Measurements from ENCODE around the gene NCOR1. TPM values are rescaled to one million over a fixed set of nuclear protein-coding genes. Genes with fewer than 3 reads are reported as not detected.
"Not testable (repeated sequence)": the region's sequence is repeated elsewhere in the genome, so short reads cannot be mapped to it uniquely, and the experiment has no call there.

Gene NCOR1
- polyA plus RNA-seq, 3 donors from 2014 or later: 18.8 to 192 (median 35.0) TPM

GRCh38 chr17:16158714-16159113 is 56.6 kb downstream of the NCOR1 start:
- peaks cover 10 to 25% (median 15%) of the 10 kb centered on the region in 3 donors for H3K36me3 Mint-ChIP-seq
- no peak overlapping the region for H3K4me3 Mint-ChIP-seq
- H3K27me3 Mint-ChIP-seq (ENCODE audit: low read depth in 3 of 3): no peaks in the 10 kb centered on the region
- no peak overlapping the region for H3K27ac Mint-ChIP-seq
- DNase-seq: no peak
- H3K4me1 Mint-ChIP-seq: peaks cover 11 to 26% of the 10 kb centered on the region in 2 donors
- no peaks in the 10 kb centered on the region for H3K9me3 Mint-ChIP-seq

DNA sequence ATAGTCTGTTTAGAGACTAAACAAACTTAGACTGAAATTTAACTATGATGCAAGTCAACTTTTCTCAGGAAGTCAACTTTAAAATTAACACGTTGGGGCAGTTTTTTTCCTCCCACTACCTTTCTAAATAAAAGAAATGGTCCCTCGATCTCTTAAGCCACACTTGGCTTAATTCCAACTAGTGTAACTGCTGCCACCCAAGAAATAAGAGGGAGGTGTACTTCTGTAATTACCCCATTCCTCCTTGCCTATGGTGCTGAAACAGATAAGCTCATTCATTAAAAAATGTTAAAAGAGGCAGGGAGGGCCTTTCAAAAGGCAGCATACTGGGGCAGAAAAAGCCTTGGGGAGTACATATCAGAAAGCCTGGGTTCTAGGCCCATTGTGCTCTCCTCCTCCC is 59.8 kb downstream of the NCOR1 start:
- peak overlapping the region in 3 of 6 donors; percentile 18 to 43 (median 37) for H3K27ac Mint-ChIP-seq
- no peaks in the 10 kb centered on the region for H3K27me3 Mint-ChIP-seq (ENCODE audit: low read depth in 3 of 3)
- H3K36me3 Mint-ChIP-seq: peaks cover 20 to 41% (median 28%) of the 10 kb centered on the region in 3 donors
- H3K9me3 Mint-ChIP-seq: no peaks in the 10 kb centered on the region
- DNase-seq: no peak
- peaks cover 6 to 17% of the 10 kb centered on the region in 2 donors for H3K4me1 Mint-ChIP-seq
- H3K4me3 Mint-ChIP-seq: no peak overlapping the region

GRCh38 chr17:16152326-16152725 is 63.0 kb downstream of the NCOR1 start:
- H3K27me3 Mint-ChIP-seq (ENCODE audit: low read depth in 3 of 3); H3K27ac Mint-ChIP-seq; DNase-seq; H3K9me3 Mint-ChIP-seq; H3K4me3 Mint-ChIP-seq: not testable (repeated sequence)
- Mint-ChIP-seq H3K4me1 (peaks cover 6 to 17% of the 10 kb centered on the region in 2 donors), H3K36me3 (peaks cover 30 to 48% (median 42%) of the 10 kb centered on the region in 3 donors)

- Mint-ChIP-seq H3K4me1 (peaks cover 2 to 10% of the 10 kb centered on the region in 2 donors), H3K4me3 (no peak overlapping the region), H3K27ac (no peak overlapping the region), H3K9me3 (no peaks in the 10 kb centered on the region), H3K36me3 (peaks cover 30 to 53% (median 48%) of the 10 kb centered on the region in 3 donors), H3K27me3 (ENCODE audit: low read depth in 3 of 3) (peaks cover 0 to 4% (median 2%) of the 10 kb centered on the region in 3 donors)
- DNase-seq: no peak
Measured at GRCh38 chr17:16150251-16150856, 65.0 kb downstream of the NCOR1 start.

DNA sequence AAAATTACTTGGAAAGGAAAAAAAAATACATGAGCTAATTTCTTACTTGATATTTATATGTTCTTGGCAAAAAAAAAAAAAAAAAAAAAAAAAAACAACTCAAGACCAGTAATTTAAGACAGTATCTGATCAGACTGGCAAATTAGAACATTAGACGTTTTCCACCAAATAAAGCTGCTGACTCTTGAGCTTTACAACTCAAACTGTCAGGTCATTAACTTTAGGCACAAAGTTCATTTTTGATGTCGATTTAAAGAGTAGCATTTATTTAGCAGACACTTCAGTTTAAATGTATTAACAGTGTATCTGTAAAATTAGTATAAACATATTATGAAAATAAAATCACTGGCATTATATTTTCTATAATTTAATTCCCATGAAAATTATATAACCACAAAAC is 66.7 kb downstream of the NCOR1 start:
- H3K4me1 Mint-ChIP-seq: no peaks in the 10 kb centered on the region
- H3K36me3 Mint-ChIP-seq: peaks cover 23 to 46% (median 41%) of the 10 kb centered on the region in 3 donors

DNA sequence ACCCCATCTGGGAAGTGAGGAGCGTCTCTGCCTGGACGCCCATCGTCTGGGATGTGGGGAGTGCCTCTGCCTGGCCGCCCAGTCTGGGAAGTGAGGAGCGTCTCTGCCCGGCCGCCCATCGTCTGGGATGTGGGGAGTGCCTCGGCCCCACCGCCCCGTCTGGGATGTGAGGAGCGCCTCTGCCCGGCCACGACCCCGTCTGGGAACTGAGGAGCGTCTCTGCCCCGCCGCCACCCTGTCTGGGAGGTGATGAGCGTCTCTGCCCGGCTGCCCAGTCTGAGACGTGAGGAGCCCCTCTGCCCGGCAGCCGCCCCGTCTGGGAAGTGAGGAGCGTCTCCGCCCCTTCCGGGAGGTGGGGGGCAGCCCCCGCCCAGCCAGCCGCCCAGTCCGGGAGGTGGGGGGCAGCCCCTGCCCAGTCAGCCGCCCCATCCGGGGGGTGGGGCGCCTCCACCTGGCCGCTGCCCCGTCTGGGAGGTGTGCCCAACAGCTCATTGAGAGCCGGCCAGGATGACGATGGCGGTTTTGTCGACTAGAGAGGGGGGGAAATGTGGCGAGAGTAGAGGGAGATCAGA is 69.9 kb downstream of the NCOR1 start:
- peaks cover 19 to 32% (median 20%) of the 10 kb centered on the region in 3 donors for H3K36me3 Mint-ChIP-seq
- not testable (repeated sequence) for H3K27me3 Mint-ChIP-seq (ENCODE audit: low read depth in 3 of 3); DNase-seq; H3K9me3 Mint-ChIP-seq; H3K4me1 Mint-ChIP-seq; H3K4me3 Mint-ChIP-seq; H3K27ac Mint-ChIP-seq

More for the DNA sequence above, 66.7 kb downstream of the NCOR1 start:
- peaks cover 0 to 4% (median 2%) of the 10 kb centered on the region in 3 donors for H3K27me3 Mint-ChIP-seq (ENCODE audit: low read depth in 3 of 3)
- no peaks in the 10 kb centered on the region for H3K9me3 Mint-ChIP-seq
- DNase-seq: no peak
- no peak overlapping the region for H3K4me3 Mint-ChIP-seq
- no peak overlapping the region for H3K27ac Mint-ChIP-seq

- no peaks in the 10 kb centered on the region for H3K4me1 Mint-ChIP-seq
- no peak overlapping the region for H3K4me3 Mint-ChIP-seq
- no peaks in the 10 kb centered on the region for H3K27me3 Mint-ChIP-seq (ENCODE audit: low read depth in 3 of 3)
- H3K9me3 Mint-ChIP-seq: no peaks in the 10 kb centered on the region
- H3K27ac Mint-ChIP-seq: peak overlapping the region in 3 of 6 donors; percentile 5 to 70 (median 16)
- no peak for DNase-seq
- peaks cover 10 to 21% (median 11%) of the 10 kb centered on the region in 3 donors for H3K36me3 Mint-ChIP-seq
Measured at GRCh38 chr17:16141685-16142084, 73.6 kb downstream of the NCOR1 start.

GRCh38 chr17:16140854-16141253 is 74.5 kb downstream of the NCOR1 start:
- H3K4me3 Mint-ChIP-seq: no peak overlapping the region
- H3K36me3 Mint-ChIP-seq: peaks cover 6 to 19% (median 11%) of the 10 kb centered on the region in 3 donors
- H3K9me3 Mint-ChIP-seq: no peaks in the 10 kb centered on the region
- DNase-seq: no peak
- no peaks in the 10 kb centered on the region for H3K27me3 Mint-ChIP-seq (ENCODE audit: low read depth in 3 of 3)
- H3K4me1 Mint-ChIP-seq: no peaks in the 10 kb centered on the region
- peak overlapping the region in 4 of 6 donors; percentile 9 to 38 (median 32) for H3K27ac Mint-ChIP-seq

GRCh38 chr17:16135461-16135860 is 79.9 kb downstream of the NCOR1 start:
- Mint-ChIP-seq H3K4me3 (no peak overlapping the region), H3K27ac (peak overlapping the region in 2 of 6 donors; percentile 12 to 53), H3K4me1 (no peaks in the 10 kb centered on the region), H3K36me3 (peaks cover 12 to 20% (median 15%) of the 10 kb centered on the region in 3 donors), H3K27me3 (ENCODE audit: low read depth in 3 of 3) (peaks cover 0 to 1% (median 0%) of the 10 kb centered on the region in 3 donors), H3K9me3 (no peaks in the 10 kb centered on the region)
- DNase-seq: no peak

GRCh38 chr17:16131593-16131992 is 83.7 kb downstream of the NCOR1 start:
- Mint-ChIP-seq H3K9me3 (no peaks in the 10 kb centered on the region), H3K36me3 (peaks cover 6 to 19% (median 16%) of the 10 kb centered on the region in 3 donors), H3K27me3 (ENCODE audit: low read depth in 3 of 3) (peaks cover 0 to 4% (median 1%) of the 10 kb centered on the region in 3 donors), H3K27ac (peak overlapping the region in 2 of 6 donors; percentile 14 to 40), H3K4me3 (no peak overlapping the region), H3K4me1 (peaks cover 0 to 7% of the 10 kb centered on the region in 2 donors)
- DNase-seq: no peak

DNA sequence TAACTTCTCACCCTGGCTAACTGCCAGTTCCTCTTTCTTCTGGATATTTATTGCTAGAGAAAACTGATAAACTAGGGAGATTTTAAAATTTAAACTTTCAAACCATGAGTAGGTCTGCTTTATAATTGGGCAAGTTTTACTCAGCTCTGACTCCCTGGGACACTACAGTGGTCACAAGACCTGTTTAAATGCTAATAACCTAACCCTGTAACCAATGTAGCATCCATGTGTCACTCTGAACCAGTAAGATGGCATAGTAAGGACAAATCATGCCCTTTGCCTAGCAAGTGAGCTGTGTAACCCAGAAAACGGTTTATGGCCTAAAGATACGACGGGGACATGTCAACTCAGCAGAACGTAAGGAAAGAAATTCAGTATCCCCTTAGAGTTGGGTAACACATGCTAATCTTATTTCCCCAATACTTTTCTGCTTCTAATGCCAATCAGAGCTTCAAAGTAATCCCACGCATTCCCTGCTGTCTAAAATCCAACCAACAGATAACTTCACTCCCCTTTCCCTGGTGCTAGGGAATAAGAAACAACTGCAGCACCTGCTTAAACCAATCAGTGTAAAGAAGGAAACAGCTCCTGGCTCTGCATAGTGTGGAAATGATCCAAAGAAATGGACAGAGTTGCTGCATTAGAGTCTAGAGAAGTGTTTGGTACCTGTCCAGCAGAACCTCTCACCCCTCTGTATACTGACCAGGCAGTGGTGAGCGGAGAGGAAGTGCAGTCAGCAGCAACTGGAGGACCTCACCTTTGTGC is 85.7 kb downstream of the NCOR1 start:
- H3K27ac Mint-ChIP-seq: peak overlapping the region in 3 of 6 donors; percentile 22 to 45 (median 22)
- H3K9me3 Mint-ChIP-seq: no peaks in the 10 kb centered on the region
- H3K4me1 Mint-ChIP-seq: peaks cover 0 to 7% of the 10 kb centered on the region in 2 donors
- H3K36me3 Mint-ChIP-seq: peaks cover 0 to 12% (median 9%) of the 10 kb centered on the region in 3 donors
- no peak overlapping the region for H3K4me3 Mint-ChIP-seq
- no peak for DNase-seq
- peaks cover 0 to 4% (median 1%) of the 10 kb centered on the region in 3 donors for H3K27me3 Mint-ChIP-seq (ENCODE audit: low read depth in 3 of 3)

GRCh38 chr17:16123531-16123930 is 91.8 kb downstream of the NCOR1 start:
- no peak for DNase-seq
- Mint-ChIP-seq H3K4me1 (peaks cover 4 to 21% of the 10 kb centered on the region in 2 donors), H3K36me3 (peaks cover 0 to 32% (median 26%) of the 10 kb centered on the region in 3 donors)

DNA sequence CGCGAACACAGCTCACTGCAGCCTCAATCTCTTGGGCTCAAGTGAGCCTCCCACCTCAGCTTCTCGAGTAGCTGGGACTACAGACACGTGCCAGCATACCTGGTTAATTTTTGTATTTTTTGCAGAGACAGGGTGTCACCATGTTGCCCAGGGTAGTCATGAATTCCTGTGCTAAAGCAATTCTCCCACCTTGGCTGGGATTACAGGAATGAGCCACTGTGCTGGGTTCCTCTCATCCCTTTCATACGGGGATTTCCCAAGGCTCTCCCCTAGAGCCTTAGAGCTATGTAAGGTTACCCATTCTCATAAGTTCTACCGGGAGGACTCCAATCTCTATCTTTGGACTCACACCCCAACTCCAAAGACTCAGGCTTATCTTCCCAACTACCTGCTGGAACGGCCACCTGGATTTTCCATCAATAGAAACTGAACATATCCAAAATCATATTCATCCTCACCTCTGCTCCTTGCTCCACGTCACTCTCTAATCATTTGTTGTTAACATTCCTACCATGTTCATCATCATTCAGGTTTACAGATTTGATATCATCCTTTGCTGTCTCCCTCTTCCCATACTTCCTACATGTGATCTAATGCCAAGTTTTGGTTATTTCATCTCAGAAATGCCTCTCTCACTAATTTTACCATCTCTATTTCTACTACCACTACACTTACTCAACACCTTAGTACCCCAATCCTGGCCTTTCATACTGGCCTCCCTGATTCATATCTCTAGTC is 92.5 kb downstream of the NCOR1 start:
- H3K4me1 Mint-ChIP-seq: peaks cover 4 to 21% of the 10 kb centered on the region in 2 donors
- no peak overlapping the region for H3K4me3 Mint-ChIP-seq
- no peaks in the 10 kb centered on the region for H3K9me3 Mint-ChIP-seq
- DNase-seq: no peak
- H3K27me3 Mint-ChIP-seq (ENCODE audit: low read depth in 3 of 3): no peaks in the 10 kb centered on the region
- peaks cover 6 to 36% (median 26%) of the 10 kb centered on the region in 3 donors for H3K36me3 Mint-ChIP-seq
- peak overlapping the region in 3 of 6 donors; percentile 9 to 67 (median 44) for H3K27ac Mint-ChIP-seq

More at GRCh38 chr17:16123531-16123930, 91.8 kb downstream of the NCOR1 start:
- Mint-ChIP-seq H3K27ac (peak overlapping the region in 4 of 6 donors; percentile 9 to 24 (median 12)), H3K9me3 (no peaks in the 10 kb centered on the region), H3K27me3 (ENCODE audit: low read depth in 3 of 3) (no peaks in the 10 kb centered on the region), H3K4me3 (no peak overlapping the region)
